ENCODE measurements around the gene SPOCK2. TPM values are rescaled to one million over a fixed set of nuclear protein-coding genes. Genes with fewer than 3 reads are reported as not detected.

Gene SPOCK2
- total RNA-seq, 1 experiment from 2014 or later, result 1.8 TPM

GRCh38 chr10:72026278-72027111 lies 61.9 kb downstream of the SPOCK2 start:
- Histone ChIP-seq H3K27ac (ENCODE audit: insufficient read length, low read depth, low read length) (no peak overlapping the region), H3K9ac (ENCODE audit: extremely low read depth, insufficient read length, low read length) (no peak overlapping the region), H3K4ac (ENCODE audit: low read depth, low read length) (no peak overlapping the region), H3K79me2 (ENCODE audit: insufficient read depth, low read length) (no peaks in the 10 kb centered on the region; the same call in 1 of the 2 replicates), H3K4me1 (ENCODE audit: insufficient read depth, low read length) (no peaks in the 10 kb centered on the region), H4K8ac (replicated peaks; ENCODE audit: insufficient read length, low read depth, low read length) (no peak overlapping the region), H4K91ac (ENCODE audit: insufficient read length, low read depth, low read length) (no peak overlapping the region), H2BK5ac (ENCODE audit: insufficient read length, low read length) (no peak overlapping the region), H3K9me3 (ENCODE audit: control insufficient read depth, low read depth, low read length) (no peaks in the 10 kb centered on the region), H2BK12ac (ENCODE audit: insufficient read length, low read depth, low read length) (no peak overlapping the region), H3K23ac (ENCODE audit: insufficient read length, low read depth, low read length) (no peak overlapping the region), H4K20me1 (ENCODE audit: control insufficient read depth, insufficient read depth, insufficient read length) (no peaks in the 10 kb centered on the region), H3K18ac (ENCODE audit: insufficient read length, low read depth, low read length) (no peak overlapping the region), H3K79me1 (ENCODE audit: insufficient read depth, low read depth, low read length, poor library complexity, severe bottlenecking) (no peaks in the 10 kb centered on the region), H3K27me3 (ENCODE audit: insufficient read depth, low read length) (no peaks in the 10 kb centered on the region), H2BK120ac (ENCODE audit: low read depth, low read length, poor library complexity, severe bottlenecking) (no peak overlapping the region), H3K4me2 (ENCODE audit: insufficient read depth, insufficient read length, low read length) (no peak overlapping the region), H3K23me2 (ENCODE audit: insufficient read length, low read depth, low read length, poor library complexity, severe bottlenecking) (no peaks in the 10 kb centered on the region), H2BK20ac (ENCODE audit: low read depth, low read length, poor library complexity, severe bottlenecking) (no peak overlapping the region), H2AFZ (ENCODE audit: low read length) (no peak overlapping the region), H3K14ac (ENCODE audit: insufficient read depth, low read length) (no peak overlapping the region), H3K56ac (ENCODE audit: insufficient read length, low read depth, low read length) (no peak overlapping the region), H2BK15ac (ENCODE audit: low read depth, low read length) (no peak overlapping the region), H2AK5ac (ENCODE audit: insufficient read length, low read length) (no peak overlapping the region), H3T11ph (ENCODE audit: low read length) (no peak overlapping the region), H4K5ac (ENCODE audit: insufficient read length, low read depth, low read length) (no peak overlapping the region)
- H3K27ac Mint-ChIP-seq, result no peak overlapping the region
- H3K36me3 Mint-ChIP-seq (ENCODE audit: insufficient read depth in 1 of 3, low read depth in 3 of 3), result no peaks in the 10 kb centered on the region
- TF ChIP-seq, protein P1, sequence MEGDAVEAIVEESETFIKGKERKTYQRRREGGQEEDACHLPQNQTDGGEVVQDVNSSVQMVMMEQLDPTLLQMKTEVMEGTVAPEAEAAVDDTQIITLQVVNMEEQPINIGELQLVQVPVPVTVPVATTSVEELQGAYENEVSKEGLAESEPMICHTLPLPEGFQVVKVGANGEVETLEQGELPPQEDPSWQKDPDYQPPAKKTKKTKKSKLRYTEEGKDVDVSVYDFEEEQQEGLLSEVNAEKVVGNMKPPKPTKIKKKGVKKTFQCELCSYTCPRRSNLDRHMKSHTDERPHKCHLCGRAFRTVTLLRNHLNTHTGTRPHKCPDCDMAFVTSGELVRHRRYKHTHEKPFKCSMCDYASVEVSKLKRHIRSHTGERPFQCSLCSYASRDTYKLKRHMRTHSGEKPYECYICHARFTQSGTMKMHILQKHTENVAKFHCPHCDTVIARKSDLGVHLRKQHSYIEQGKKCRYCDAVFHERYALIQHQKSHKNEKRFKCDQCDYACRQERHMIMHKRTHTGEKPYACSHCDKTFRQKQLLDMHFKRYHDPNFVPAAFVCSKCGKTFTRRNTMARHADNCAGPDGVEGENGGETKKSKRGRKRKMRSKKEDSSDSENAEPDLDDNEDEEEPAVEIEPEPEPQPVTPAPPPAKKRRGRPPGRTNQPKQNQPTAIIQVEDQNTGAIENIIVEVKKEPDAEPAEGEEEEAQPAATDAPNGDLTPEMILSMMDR (conservative IDR thresholded peaks at IDR 0.05), result no peak
- WGBS (ENCODE audit: extremely low coverage, insufficient read length, low lambda C conversion rate), result no CpG with 5 or more reads among the region's 14 CpGs
- H3K4me1 Mint-ChIP-seq, result no peaks in the 10 kb centered on the region
- peaks cover 6% of the 10 kb centered on the region for H3K27me3 Mint-ChIP-seq (ENCODE audit: low read depth)
- no peak overlapping the region for H3K4me3 Mint-ChIP-seq
- DNase-seq, result no peak
- H3K9me3 Mint-ChIP-seq, result no peaks in the 10 kb centered on the region
